Measurements from ENCODE around the gene USP6NL. TPM values are rescaled to one million over a fixed set of nuclear protein-coding genes. Genes with fewer than 3 reads are reported as not detected.

Gene USP6NL
- total RNA-seq, 1 donor from 2014 or later, result 13.8 TPM

DNA sequence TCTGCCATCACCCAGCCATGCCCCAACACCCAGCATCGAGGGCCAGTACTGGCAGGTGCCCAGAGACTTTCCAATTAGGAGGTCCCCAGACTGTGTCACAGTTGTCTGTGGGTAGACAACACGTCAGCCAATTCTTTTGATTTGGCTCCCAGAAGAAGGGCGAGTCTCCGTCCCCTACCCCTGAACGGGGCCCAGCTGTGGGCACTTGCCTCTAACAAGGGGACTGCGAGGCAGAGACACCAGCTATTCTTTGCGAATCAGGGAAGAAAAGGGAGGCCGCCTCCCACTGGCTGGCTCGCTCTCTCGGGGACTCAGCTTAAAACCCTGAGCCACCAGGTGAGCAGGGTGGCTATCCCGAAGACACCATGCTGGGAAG is 167.3 kb downstream of the USP6NL start:
- peak; percentile 79 for DNase-seq (ENCODE audit: extremely low spot score, unreplicated experiment)
- Mint-ChIP-seq H3K36me3 (ENCODE audit: unreplicated experiment) (no peaks in the 10 kb centered on the region), H3K4me3 (ENCODE audit: unreplicated experiment) (no peak overlapping the region), H3K4me1 (ENCODE audit: unreplicated experiment) (no peaks in the 10 kb centered on the region), H3K27me3 (ENCODE audit: unreplicated experiment) (peaks cover 14% of the 10 kb centered on the region), H3K9me3 (ENCODE audit: unreplicated experiment) (no peaks in the 10 kb centered on the region), H3K27ac (ENCODE audit: unreplicated experiment) (no peak overlapping the region)
- TF ChIP-seq, protein P1, sequence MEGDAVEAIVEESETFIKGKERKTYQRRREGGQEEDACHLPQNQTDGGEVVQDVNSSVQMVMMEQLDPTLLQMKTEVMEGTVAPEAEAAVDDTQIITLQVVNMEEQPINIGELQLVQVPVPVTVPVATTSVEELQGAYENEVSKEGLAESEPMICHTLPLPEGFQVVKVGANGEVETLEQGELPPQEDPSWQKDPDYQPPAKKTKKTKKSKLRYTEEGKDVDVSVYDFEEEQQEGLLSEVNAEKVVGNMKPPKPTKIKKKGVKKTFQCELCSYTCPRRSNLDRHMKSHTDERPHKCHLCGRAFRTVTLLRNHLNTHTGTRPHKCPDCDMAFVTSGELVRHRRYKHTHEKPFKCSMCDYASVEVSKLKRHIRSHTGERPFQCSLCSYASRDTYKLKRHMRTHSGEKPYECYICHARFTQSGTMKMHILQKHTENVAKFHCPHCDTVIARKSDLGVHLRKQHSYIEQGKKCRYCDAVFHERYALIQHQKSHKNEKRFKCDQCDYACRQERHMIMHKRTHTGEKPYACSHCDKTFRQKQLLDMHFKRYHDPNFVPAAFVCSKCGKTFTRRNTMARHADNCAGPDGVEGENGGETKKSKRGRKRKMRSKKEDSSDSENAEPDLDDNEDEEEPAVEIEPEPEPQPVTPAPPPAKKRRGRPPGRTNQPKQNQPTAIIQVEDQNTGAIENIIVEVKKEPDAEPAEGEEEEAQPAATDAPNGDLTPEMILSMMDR (IDR thresholded peaks at IDR 0.05), result no peak

DNA sequence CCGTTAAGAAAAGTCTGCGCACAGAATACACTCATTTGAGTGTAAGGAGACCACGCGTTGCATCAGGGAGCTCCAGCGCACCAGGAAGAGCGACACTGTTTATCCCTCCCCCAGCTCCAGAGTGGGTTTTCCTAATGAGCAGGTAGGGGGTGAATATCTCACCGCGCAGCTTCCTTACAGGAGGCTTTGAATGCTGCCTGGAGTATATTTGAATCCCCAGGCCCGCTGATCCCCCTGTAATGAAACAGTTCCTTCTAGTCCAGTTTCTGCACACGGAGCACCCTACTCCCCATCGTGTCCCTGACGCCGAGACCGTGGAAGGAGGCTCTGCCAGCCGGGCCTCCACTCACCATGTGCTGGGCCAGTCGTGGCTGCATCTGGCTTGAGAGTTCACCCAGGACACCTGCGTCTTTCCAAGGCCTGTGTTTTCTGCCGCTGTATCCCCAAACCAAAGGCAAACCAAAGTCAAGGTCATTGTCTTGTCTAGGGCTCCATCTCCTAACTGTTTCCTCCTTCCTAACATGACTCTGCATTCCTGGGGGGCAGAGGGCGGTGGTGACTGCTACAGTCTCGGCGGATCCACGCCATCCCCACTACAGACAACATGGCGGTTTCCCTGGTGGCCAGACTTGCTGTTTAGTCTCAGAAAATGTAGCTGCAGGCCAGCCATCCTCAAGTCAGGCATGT is 167.8 kb downstream of the USP6NL start:
- Mint-ChIP-seq H3K36me3 (ENCODE audit: unreplicated experiment) (no peaks in the 10 kb centered on the region), H3K27ac (ENCODE audit: unreplicated experiment) (no peak overlapping the region), H3K9me3 (ENCODE audit: unreplicated experiment) (no peaks in the 10 kb centered on the region), H3K27me3 (ENCODE audit: unreplicated experiment) (peaks cover 13% of the 10 kb centered on the region), H3K4me3 (ENCODE audit: unreplicated experiment) (no peak overlapping the region), H3K4me1 (ENCODE audit: unreplicated experiment) (no peaks in the 10 kb centered on the region)
- DNase-seq (ENCODE audit: extremely low spot score, unreplicated experiment), result peak; percentile 73
- TF ChIP-seq, protein P1 (IDR thresholded peaks at IDR 0.05), result no peak

DNA sequence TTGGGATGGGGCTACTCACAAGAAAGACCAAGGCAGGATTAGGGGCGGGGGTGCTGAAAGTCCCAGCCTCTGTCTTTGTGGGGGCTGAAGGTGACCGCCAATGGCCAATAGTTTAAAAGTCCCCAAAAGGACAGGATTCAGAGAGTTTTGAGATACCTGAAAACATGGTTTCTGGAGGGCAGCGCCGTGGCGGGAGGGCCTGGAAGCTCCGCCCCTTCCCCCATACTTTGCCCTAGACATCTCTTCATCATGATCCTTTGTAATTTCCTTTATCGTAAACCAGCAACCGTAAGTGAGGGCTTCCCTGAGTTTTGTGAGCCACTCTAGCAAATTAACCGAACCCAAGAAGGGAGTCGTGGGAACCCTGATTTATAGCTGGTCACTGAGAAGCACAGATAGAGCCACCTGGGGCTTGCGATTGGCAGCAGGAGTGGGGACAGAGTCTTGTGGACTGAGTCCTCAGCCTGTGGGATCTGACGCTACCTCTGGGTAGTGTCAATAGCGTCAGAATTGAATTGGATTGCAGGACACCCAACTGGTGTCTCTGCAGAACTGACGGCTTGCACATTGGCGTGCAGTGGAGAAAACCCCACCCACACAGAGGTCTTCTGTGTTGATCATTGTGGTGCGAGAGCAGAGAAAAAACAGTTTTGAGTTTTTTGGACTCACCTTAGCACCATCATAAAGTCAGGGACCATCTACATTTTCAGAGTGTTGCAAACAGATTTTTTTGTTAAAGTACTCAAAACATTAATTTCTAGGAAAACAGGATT is 169.3 kb downstream of the USP6NL start:
- Mint-ChIP-seq H3K4me1 (ENCODE audit: unreplicated experiment) (no peaks in the 10 kb centered on the region), H3K27ac (ENCODE audit: unreplicated experiment) (no peak overlapping the region), H3K27me3 (ENCODE audit: unreplicated experiment) (peaks cover 10% of the 10 kb centered on the region), H3K36me3 (ENCODE audit: unreplicated experiment) (no peaks in the 10 kb centered on the region), H3K9me3 (ENCODE audit: unreplicated experiment) (no peaks in the 10 kb centered on the region), H3K4me3 (ENCODE audit: unreplicated experiment) (no peak overlapping the region)
- TF ChIP-seq, protein P1 (IDR thresholded peaks at IDR 0.05), result no peak
- DNase-seq (ENCODE audit: extremely low spot score, unreplicated experiment), result peak; percentile 56

DNA sequence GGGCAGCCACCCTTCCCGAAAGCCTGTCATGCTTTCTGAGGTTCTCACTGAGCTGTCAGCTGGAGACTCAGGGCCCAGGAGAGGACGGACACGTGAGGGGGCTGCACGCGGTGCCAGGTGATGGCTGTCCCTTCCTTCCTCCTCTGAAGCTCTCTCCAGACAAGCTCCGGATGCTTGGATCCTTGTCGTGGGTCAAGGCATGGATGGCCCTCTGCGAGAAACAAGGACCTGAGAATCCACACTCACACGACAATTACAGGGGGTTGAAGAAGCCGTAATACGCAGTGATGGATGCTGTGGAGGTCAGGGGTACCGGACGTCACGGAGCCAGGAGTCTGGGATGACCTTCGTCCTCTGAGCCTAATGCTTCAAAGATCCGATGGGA is 170.3 kb downstream of the USP6NL start:
- Mint-ChIP-seq H3K4me3 (ENCODE audit: unreplicated experiment) (no peak overlapping the region), H3K4me1 (ENCODE audit: unreplicated experiment) (no peaks in the 10 kb centered on the region), H3K9me3 (ENCODE audit: unreplicated experiment) (no peaks in the 10 kb centered on the region), H3K36me3 (ENCODE audit: unreplicated experiment) (no peaks in the 10 kb centered on the region), H3K27ac (ENCODE audit: unreplicated experiment) (no peak overlapping the region), H3K27me3 (ENCODE audit: unreplicated experiment) (peaks cover 9% of the 10 kb centered on the region)
- TF ChIP-seq, protein P1 (IDR thresholded peaks at IDR 0.05), result no peak
- peak; percentile 79 for DNase-seq (ENCODE audit: extremely low spot score, unreplicated experiment)

Measured in osteocyte (in vitro differentiated cells).